ENCODE measurements around the gene REX1BD. TPM values are rescaled to one million over a fixed set of nuclear protein-coding genes. Genes with fewer than 3 reads are reported as not detected.

REX1BD gene
- total and polyA plus RNA-seq, 10 of the 15 experiments (the other 5 are each of a cell fraction or from before 2014, with no cell fraction given), result 1.1 to 101 (median 35.0) TPM

- TF ChIP-seq HSF1 (IDR thresholded peaks at IDR 0.05; ENCODE audit: low read depth, low read length), result no peak
- TF ChIP-seq BCLAF1 (IDR thresholded peaks at IDR 0.05), result no peak
- no peak for TF ChIP-seq ZNF384 (IDR thresholded peaks at IDR 0.05; ENCODE audit: borderline replicate concordance, low read depth, low read length)
- no peak for TF ChIP-seq TAF1 (IDR thresholded peaks at IDR 0.05; ENCODE audit: borderline replicate concordance, low read depth, low read length)
- TF ChIP-seq SP1 (IDR thresholded peaks at IDR 0.05; ENCODE audit: low read depth, low read length), result peak; percentile 96
- peak; percentile 86 for TF ChIP-seq NFYB (IDR thresholded peaks at IDR 0.05; ENCODE audit: insufficient read depth, low read depth, low read length)
- peak; percentile 69; the same call in 1 of the 2 replicates for TF ChIP-seq DPF2 (IDR thresholded peaks at IDR 0.05)
- no peak for TF ChIP-seq POLR2A (IDR thresholded peaks at IDR 0.05; ENCODE audit: low read depth, low read length)
- peak; percentile 75 for TF ChIP-seq FOS (IDR thresholded peaks at IDR 0.05; ENCODE audit: borderline replicate concordance, extremely low read depth, insufficient read length)
- TF ChIP-seq CBX5 (IDR thresholded peaks at IDR 0.05; ENCODE audit: low read depth), result no peak
- TF ChIP-seq CHD2 (IDR thresholded peaks at IDR 0.05; ENCODE audit: borderline replicate concordance, low read depth, low read length), result peak; percentile 78
- TF ChIP-seq CHD1 (IDR thresholded peaks at IDR 0.05; ENCODE audit: low read depth, low read length), result no peak
Measured at GRCh38 chr19:18542941-18543813, 45.4 kb upstream of the REX1BD start, which contains the start of gene FKBP8 (continued).

All from GM12878 (cell line).